Pancreas (tissue), 10 donors: ENCODE data around the gene MFSD6. TPM values are rescaled to one million over a fixed set of nuclear protein-coding genes. Genes with fewer than 3 reads are reported as not detected.

Source experiments
- ATAC-seq, 4 donors: fragments of 200-7000 bp; cut with Tn5 transposase; one replicate each; pipeline versions ENCODE4 v1.8.0 to v1.9.1; 2020; ENCODE audit warnings: mild to moderate bottlenecking in 4 of 4, moderate library complexity in 4 of 4
- DNase-seq, 6 donors: peaks; one replicate each; pipeline ENCODE4 v3.0.0-alpha.2; 2020
- FAIRE-seq: peaks from 2 replicates; lab custom pipeline; 2012; peaks lifted over from hg19 to GRCh38; lab: Jason Lieb, UNC
- H3K27ac ChIP-seq, 4 donors: fragments of 200-600 bp; sonication (generic); 1 replicate in 3 of 4; 2 replicates in 1 of 4; pipeline versions ENCODE4 v1.5.0 to v1.8.0; 2020
- H3K27me3 ChIP-seq, 4 donors: fragments of 200-600 bp; one replicate each; pipeline ENCODE4 v1.8.0; 2021
- H3K36me3 ChIP-seq, 3 donors: fragments of 200-600 bp; sonication (generic) in 1 of 3; one replicate each; pipeline versions ENCODE4 v1.5.0 to v1.8.0; 2020 to 2021
- H3K4me1 ChIP-seq, 3 donors: fragments of 200-600 bp; one replicate each; pipeline ENCODE4 v1.8.0; 2021
- H3K4me3 ChIP-seq, 4 donors: fragments of 200-600 bp; sonication (generic) in 2 of 4; one replicate each; pipeline versions ENCODE4 v1.5.0 to v1.8.0; 2020 to 2021
- H3K9me3 ChIP-seq, 4 donors: fragments of 200-600 bp; one replicate each; pipeline ENCODE4 v1.8.0; 2021
- CTCF ChIP-seq, 4 donors: fragments of 200-600 bp; sonication (generic) in 3 of 4; IDR thresholded peaks; one replicate each; pipeline versions ENCODE4 v1.5.0 to v1.8.0; 2021; ENCODE audit warnings: antibody characterized with exemption in 4 of 4
- WGBS, 2 donors: extraction: QIAGEN DNeasy Blood & Tissue Kit; methylation state at CpG; one replicate each; pipeline ENCODE4 v1.1.7; 2013; 5-methylcytosine and 5-hydroxymethylcytosine counted together
- intact Hi-C, 3 donors: fragments of 100-400 bp; cut with DNase I; formaldehyde crosslinking; loops; one replicate each; pipeline versions ENCODE4 v1.11.1 to v1.14.2; 2022
- polyA plus RNA-seq, 2 donors: library from polyadenylated mRNA; stranded (reverse); fragments of 200-250 nt; gene quantifications; one replicate each; pipeline ENCODE4 v1.2.3, GENCODE V29; 2013
- total RNA-seq, 6 donors: library from RNA; stranded (reverse); fragmentation: NEBNext Ultra II Directional in 4 of 6; extraction: Animal tissue kit (Norgen Biotek cat#: 25700) in 4 of 6; gene quantifications; one replicate each; pipeline versions ENCODE4 v1.2.1 to v1.2.4, GENCODE V29; 2021 to 2023
- donor health status: healthy with polysubstance abuse.
- donor health status: DM: no; HTN: no; CAD: no; lungs with moderate emphysema.
- donor health status: DM: no; HTN: no; CAD: no.
- donor health status: control.
- donor health status: control.
- donor health status: Bipolar disorder and iron deficiency.
- donor health status: DM: yes; HTN: yes; CAD: no.
- donor health status: DM: no; HTN: no; CAD: no.
- donor health status: DM: no; HTN: no; CAD: no.
- donor health status: DM: yes; HTN: yes; CAD: no.

MFSD6 gene
- total and polyA plus RNA-seq, 8 donors = 5.3 to 22.9 (median 15.4) TPM

- intact Hi-C loops = no loop called here
- Histone ChIP-seq H3K4me3 (no peak overlapping the region), H3K27me3 (no peaks in the 10 kb centered on the region), H3K4me1 (no peaks in the 10 kb centered on the region), H3K36me3 (no peaks in the 10 kb centered on the region), H3K27ac (no peak overlapping the region), H3K9me3 (no peaks in the 10 kb centered on the region)
- 84 to 88% methylated on average over 3 of the region's 3 CpGs for WGBS, 2 donors
- TF ChIP-seq CTCF (IDR thresholded peaks at IDR 0.05) = no peak
- FAIRE-seq (no peak), ATAC-seq (no peak), DNase-seq (no peak)
Measured at GRCh38 chr2:190545093-190545492, 136.9 kb downstream of the MFSD6 start.

- no peak overlapping the region for H3K27ac ChIP-seq
- DNase-seq = no peak
- H3K9me3 ChIP-seq = no peaks in the 10 kb centered on the region
- no peaks in the 10 kb centered on the region for H3K27me3 ChIP-seq
- no peak for FAIRE-seq
- TF ChIP-seq CTCF (IDR thresholded peaks at IDR 0.05) = no peak
- H3K36me3 ChIP-seq = no peaks in the 10 kb centered on the region
- 87 to 90% methylated on average over 5 of the region's 5 CpGs for WGBS, 2 donors
- ATAC-seq = no peak
- H3K4me3 ChIP-seq = no peak overlapping the region
- no peaks in the 10 kb centered on the region for H3K4me1 ChIP-seq
- intact Hi-C loops = no loop called here
Measured at GRCh38 chr2:190545555-190546385, 137.6 kb downstream of the MFSD6 start.

- Histone ChIP-seq H3K27me3 (no peaks in the 10 kb centered on the region), H3K36me3 (no peaks in the 10 kb centered on the region), H3K27ac (no peak overlapping the region), H3K4me3 (no peak overlapping the region), H3K9me3 (no peaks in the 10 kb centered on the region), H3K4me1 (no peaks in the 10 kb centered on the region)
- no peak for ATAC-seq
- WGBS, 2 donors = 58 to 61% methylated on average over 3 of the region's 3 CpGs
- intact Hi-C loops = no loop called here
- DNase-seq = no peak
- TF ChIP-seq CTCF (IDR thresholded peaks at IDR 0.05) = no peak
- FAIRE-seq = no peak
Measured at GRCh38 chr2:190546734-190547133, 138.6 kb downstream of the MFSD6 start.

GRCh38 chr2:190547886-190548285 lies 139.7 kb downstream of the MFSD6 start:
- no peak overlapping the region for H3K27ac ChIP-seq
- H3K9me3 ChIP-seq = no peaks in the 10 kb centered on the region
- H3K4me1 ChIP-seq = no peaks in the 10 kb centered on the region
- H3K36me3 ChIP-seq = no peaks in the 10 kb centered on the region
- no peak overlapping the region for H3K4me3 ChIP-seq
- ATAC-seq (no peak), DNase-seq (no peak), FAIRE-seq (no peak)
- no peaks in the 10 kb centered on the region for H3K27me3 ChIP-seq
- TF ChIP-seq CTCF (IDR thresholded peaks at IDR 0.05) = no peak
- intact Hi-C loops = no loop called here

- no peak for TF ChIP-seq CTCF (IDR thresholded peaks at IDR 0.05)
- Histone ChIP-seq H3K4me1 (no peaks in the 10 kb centered on the region), H3K36me3 (no peaks in the 10 kb centered on the region), H3K27me3 (no peaks in the 10 kb centered on the region), H3K9me3 (no peaks in the 10 kb centered on the region), H3K4me3 (no peak overlapping the region), H3K27ac (no peak overlapping the region)
- 95 to 97% methylated on average over 3 of the region's 3 CpGs for WGBS, 2 donors
- ATAC-seq = no peak
- FAIRE-seq = no peak
- DNase-seq = no peak
- intact Hi-C loops = no loop called here
Measured at GRCh38 chr2:190550137-190550536, 142.0 kb downstream of the MFSD6 start.
